HK-2 (cell line): ENCODE measurements around the gene SLC15A4.
"Not testable (repeated sequence)": the region's sequence is repeated elsewhere in the genome, so short reads cannot be mapped to it uniquely, and the experiment has no call there.

Experiments
- DNase-seq: peaks from one replicate; pipeline ENCODE4 v3.0.0-alpha.2; 2018; ENCODE audit not compliant: unreplicated experiment

SLC15A4 gene

GRCh38 chr12:128814411-128815261 lies 9.1 kb downstream of the SLC15A4 start:
- no peak for DNase-seq

- no peak for DNase-seq
Observed at GRCh38 chr12:128813883-128814282, 9.9 kb downstream of the SLC15A4 start.

- no peak for DNase-seq
Observed at GRCh38 chr12:128813392-128813791, 10.4 kb downstream of the SLC15A4 start.

GRCh38 chr12:128811806-128812205 lies 12.0 kb downstream of the SLC15A4 start:
- no peak for DNase-seq

GRCh38 chr12:128810182-128811127 lies 13.3 kb downstream of the SLC15A4 start:
- no peak for DNase-seq

GRCh38 chr12:128808651-128809050 lies 15.1 kb downstream of the SLC15A4 start:
- DNase-seq = no peak

GRCh38 chr12:128807161-128807724 lies 16.5 kb downstream of the SLC15A4 start:
- no peak for DNase-seq

- DNase-seq = no peak
Observed at GRCh38 chr12:128806573-128806972, 17.2 kb downstream of the SLC15A4 start.

GRCh38 chr12:128805406-128805805 lies 18.4 kb downstream of the SLC15A4 start:
- not testable (repeated sequence) for DNase-seq

GRCh38 chr12:128804762-128805161 lies 19.0 kb downstream of the SLC15A4 start:
- no peak for DNase-seq

- DNase-seq = no peak
Observed at GRCh38 chr12:128803788-128804187, 20.0 kb downstream of the SLC15A4 start.

GRCh38 chr12:128802756-128803155 lies 21.0 kb downstream of the SLC15A4 start:
- DNase-seq = no peak

- DNase-seq = no peak
Observed at GRCh38 chr12:128801879-128802391, 21.8 kb downstream of the SLC15A4 start.

- no peak for DNase-seq
Observed at GRCh38 chr12:128800606-128801005, 23.2 kb downstream of the SLC15A4 start.

GRCh38 chr12:128798571-128799341 lies 25.0 kb downstream of the SLC15A4 start:
- DNase-seq = no peak

- DNase-seq = no peak
Observed at GRCh38 chr12:128797119-128798118, 26.3 kb downstream of the SLC15A4 start.

- no peak for DNase-seq
Observed at GRCh38 chr12:128796439-128797118, 27.2 kb downstream of the SLC15A4 start.

- no peak for DNase-seq
Observed at GRCh38 chr12:128795530-128796361, 28.0 kb downstream of the SLC15A4 start.
